Measurements from ENCODE around the gene PTTG1IP. TPM values are rescaled to one million over a fixed set of nuclear protein-coding genes. Genes with fewer than 3 reads are reported as not detected.
A peak's percentile ranks its signal among the peaks of the same experiment; 100 is the strongest.

The PTTG1IP gene
- total RNA-seq, 6 experiments from 2014 or later, result 54.3 to 195 (median 140) TPM

DNA sequence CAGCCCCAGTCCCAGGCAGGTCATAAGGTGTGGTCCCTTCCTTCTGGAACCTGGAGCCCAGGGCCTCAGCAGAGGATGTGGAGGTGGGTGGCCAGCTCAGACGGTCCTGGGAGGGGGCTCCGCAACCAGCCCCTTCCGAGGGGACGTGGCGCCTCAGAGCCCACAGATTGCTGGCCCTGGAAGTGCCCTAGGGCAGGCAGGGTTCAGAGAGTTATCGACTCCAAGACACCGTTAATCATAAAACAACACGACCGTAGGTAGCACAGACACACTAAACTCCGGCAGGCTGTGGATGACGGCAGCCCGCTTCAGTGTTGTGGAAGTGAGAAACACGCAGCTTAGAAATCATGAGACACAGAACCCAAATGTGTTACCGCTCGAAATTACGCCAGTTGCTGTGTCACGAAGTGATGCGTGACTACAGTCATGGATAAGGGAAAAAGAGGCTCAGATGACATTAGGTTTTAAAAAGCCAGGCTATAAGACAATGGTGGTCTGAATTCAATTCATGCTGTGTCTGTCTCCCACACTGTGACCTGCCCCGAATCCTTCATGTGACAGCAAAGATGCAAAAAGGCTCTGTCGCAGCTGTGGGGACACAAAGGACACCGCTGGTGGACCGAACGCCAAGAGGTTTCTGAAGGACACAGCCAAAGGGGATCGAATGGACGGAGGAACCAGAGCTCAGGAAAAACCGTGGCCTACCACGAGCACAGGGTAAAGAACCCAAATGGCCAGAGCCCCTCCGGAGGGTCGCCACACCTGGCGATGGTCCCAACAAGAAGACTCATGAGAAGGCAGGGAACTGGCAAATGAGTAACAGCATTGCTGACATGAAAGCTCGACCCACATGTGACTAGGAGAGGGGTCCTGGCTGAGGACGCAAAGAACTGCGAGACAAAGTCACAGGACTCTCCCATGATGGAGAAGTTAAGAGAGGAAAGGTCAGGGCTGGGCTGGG, 53.9 kb downstream of the PTTG1IP start:
- DNase-seq (no peak), ATAC-seq (no peak)
- no peak overlapping the region for H3K4me3 ChIP-seq
- no peak for TF ChIP-seq POLR2A (IDR thresholded peaks at IDR 0.05)
- TF ChIP-seq, protein P1, sequence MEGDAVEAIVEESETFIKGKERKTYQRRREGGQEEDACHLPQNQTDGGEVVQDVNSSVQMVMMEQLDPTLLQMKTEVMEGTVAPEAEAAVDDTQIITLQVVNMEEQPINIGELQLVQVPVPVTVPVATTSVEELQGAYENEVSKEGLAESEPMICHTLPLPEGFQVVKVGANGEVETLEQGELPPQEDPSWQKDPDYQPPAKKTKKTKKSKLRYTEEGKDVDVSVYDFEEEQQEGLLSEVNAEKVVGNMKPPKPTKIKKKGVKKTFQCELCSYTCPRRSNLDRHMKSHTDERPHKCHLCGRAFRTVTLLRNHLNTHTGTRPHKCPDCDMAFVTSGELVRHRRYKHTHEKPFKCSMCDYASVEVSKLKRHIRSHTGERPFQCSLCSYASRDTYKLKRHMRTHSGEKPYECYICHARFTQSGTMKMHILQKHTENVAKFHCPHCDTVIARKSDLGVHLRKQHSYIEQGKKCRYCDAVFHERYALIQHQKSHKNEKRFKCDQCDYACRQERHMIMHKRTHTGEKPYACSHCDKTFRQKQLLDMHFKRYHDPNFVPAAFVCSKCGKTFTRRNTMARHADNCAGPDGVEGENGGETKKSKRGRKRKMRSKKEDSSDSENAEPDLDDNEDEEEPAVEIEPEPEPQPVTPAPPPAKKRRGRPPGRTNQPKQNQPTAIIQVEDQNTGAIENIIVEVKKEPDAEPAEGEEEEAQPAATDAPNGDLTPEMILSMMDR (IDR thresholded peaks at IDR 0.05), result no peak
- intact Hi-C loops (cut with DNase I), result loop anchor here in 1 of 2 donors (10.0 kb wide), 1 partner anchor 115 kb away; no protein-coding TSS in a partner anchor
- no peaks in the 10 kb centered on the region for H3K36me3 ChIP-seq
- H3K27me3 ChIP-seq, result no peaks in the 10 kb centered on the region
- WGBS (ENCODE audit: insufficient coverage, low coverage, low lambda C conversion rate, missing lambda C conversion rate), result 96% methylated on average over 25 of the region's 33 CpGs
- H3K9me3 ChIP-seq, result peaks cover 0 to 3% (median 0%) of the 10 kb centered on the region in 4 donors
- H3K4me1 ChIP-seq, result peaks cover 0 to 8% (median 2%) of the 10 kb centered on the region in 4 donors
- no peak overlapping the region for H3K27ac ChIP-seq

DNA sequence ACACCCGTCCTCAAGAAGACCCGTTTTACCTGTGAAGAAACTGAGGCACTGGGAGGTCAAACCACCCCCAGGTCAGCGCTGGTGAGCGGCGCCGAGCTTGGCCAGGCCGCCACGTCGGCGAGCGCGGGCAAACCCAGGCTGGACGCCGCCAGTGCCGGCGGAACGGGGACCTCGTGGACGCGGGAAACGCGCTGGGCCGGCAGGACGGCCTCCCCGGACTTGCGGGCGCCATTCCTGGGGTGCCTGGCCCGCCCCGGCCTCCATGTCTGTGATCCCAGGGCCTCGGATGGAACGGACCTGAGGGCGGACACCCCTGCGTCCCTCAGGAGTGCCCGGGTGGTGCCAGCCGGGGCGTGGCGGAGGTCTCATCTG, 54.9 kb downstream of the PTTG1IP start:
- Histone ChIP-seq H3K9me3 (peaks cover 0 to 3% (median 0%) of the 10 kb centered on the region in 4 donors), H3K27ac (peak overlapping the region; percentile 59 to 78 (median 71)), H3K4me3 (peak overlapping the region; percentile 63 to 67 (median 65)), H3K4me1 (peaks cover 0 to 8% (median 2%) of the 10 kb centered on the region in 4 donors), H3K36me3 (peaks cover 0 to 2% (median 0%) of the 10 kb centered on the region in 4 donors), H3K27me3 (no peaks in the 10 kb centered on the region)
- WGBS (ENCODE audit: insufficient coverage, low coverage, low lambda C conversion rate, missing lambda C conversion rate), result 60% methylated on average over 1 of the region's 37 CpGs
- DNase-seq (no peak), ATAC-seq (no peak)
- intact Hi-C loops (cut with DNase I), result loop anchor here in 1 of 2 donors (10.0 kb wide), 1 partner anchor 116 kb away; no protein-coding TSS in a partner anchor
- no peak for TF ChIP-seq POLR2A (IDR thresholded peaks at IDR 0.05)
- TF ChIP-seq, protein P1 (IDR thresholded peaks at IDR 0.05), result no peak

DNA sequence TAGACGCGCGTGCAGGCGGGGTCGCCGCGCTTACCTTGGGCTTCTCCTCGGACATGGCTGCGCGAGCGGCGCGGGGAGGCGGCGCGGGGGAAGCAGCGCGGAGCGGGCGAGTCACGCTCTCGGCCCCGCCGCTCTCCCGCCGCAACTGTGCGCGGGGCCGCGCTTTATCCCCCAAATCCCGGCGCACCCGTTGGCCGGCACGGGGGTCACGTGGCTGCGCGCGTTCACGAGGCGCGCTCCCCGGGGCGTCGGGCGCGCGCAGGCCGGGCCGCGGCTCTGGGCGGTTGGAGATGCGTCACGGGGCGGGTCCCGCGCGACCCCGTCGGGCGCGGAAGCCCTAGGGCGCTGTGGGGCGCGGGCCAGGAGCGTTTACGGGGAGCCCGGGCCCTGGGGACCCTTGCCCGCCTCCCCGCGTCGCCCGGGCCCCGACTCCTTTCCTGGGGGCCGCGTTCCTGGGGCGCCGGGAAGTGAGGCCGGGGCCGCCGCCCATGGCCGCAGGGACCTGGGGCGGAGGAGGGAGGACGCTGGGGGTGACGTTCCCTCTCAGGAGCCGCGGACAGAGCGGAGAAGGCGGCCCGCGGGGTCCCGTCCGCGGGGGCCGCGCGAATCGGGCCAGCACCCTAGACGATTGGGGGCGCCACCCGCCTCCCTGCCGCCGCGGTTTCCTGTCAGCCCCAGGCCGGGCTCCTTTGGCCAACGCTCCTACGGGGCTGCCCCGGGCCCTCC, 55.4 kb downstream of the PTTG1IP start, which contains the start of gene SUMO3:
TSS of gene SUMO3 (minus strand) at position 149 of the 726 bp plus-strand sequence. CDS start at position 55, 94 bp downstream.
- peak; percentile 93 for TF ChIP-seq POLR2A (IDR thresholded peaks at IDR 0.05)
- TF ChIP-seq, protein P1 (IDR thresholded peaks at IDR 0.05), result no peak

DNA sequence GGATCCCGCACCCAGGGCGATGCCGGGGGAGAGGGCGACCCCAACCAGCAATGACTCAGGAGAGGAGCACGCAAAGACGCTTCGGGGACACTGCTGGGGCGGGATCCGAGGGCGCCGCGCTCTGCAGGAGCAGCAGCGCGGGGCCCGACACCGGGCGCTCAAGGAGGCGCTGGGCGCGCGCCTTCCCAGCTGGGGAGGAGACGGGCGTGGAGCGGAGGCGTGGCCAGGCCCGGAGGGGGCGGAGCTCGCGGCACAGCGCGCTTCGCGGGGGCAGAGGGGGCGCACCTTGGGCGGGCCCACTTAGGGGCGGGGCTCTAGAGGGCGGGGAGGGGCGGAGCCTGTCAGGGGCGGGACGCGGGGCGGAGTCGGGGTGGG, 56.0 kb downstream of the PTTG1IP start:
- DNase-seq (peak; percentile 95 to 96 (median 96)), ATAC-seq (peak; percentile 90 to 98 (median 96))
- peaks cover 0 to 2% (median under 1%) of the 10 kb centered on the region in 4 donors for H3K36me3 ChIP-seq
- peaks cover 0 to 1% (median 0%) of the 10 kb centered on the region in 4 donors for H3K9me3 ChIP-seq
- H3K4me3 ChIP-seq, result peak overlapping the region; percentile 63 to 67 (median 65)
- H3K27me3 ChIP-seq, result no peaks in the 10 kb centered on the region
- 0% methylated on average over 2 of the region's 43 CpGs for WGBS (ENCODE audit: insufficient coverage, low coverage, low lambda C conversion rate, missing lambda C conversion rate)
- TF ChIP-seq, protein P1 (IDR thresholded peaks at IDR 0.05), result no peak
- no peak for TF ChIP-seq POLR2A (IDR thresholded peaks at IDR 0.05)
- H3K27ac ChIP-seq, result peak overlapping the region in 1 of 3 donors; percentile 71
- H3K4me1 ChIP-seq, result peaks cover 0 to 8% (median 2%) of the 10 kb centered on the region in 4 donors
- intact Hi-C loops (cut with DNase I), result loop anchor here in 1 of 2 donors (10.0 kb wide), 1 partner anchor 117 kb away; no protein-coding TSS in a partner anchor

More for the DNA sequence above, 55.4 kb downstream of the PTTG1IP start, which contains the start of gene SUMO3:
- peaks cover 0 to 3% (median 0%) of the 10 kb centered on the region in 4 donors for H3K9me3 ChIP-seq
- H3K36me3 ChIP-seq, result peaks cover 0 to 2% (median 0%) of the 10 kb centered on the region in 4 donors
- H3K4me1 ChIP-seq, result peaks cover 0 to 8% (median 2%) of the 10 kb centered on the region in 4 donors
- no peaks in the 10 kb centered on the region for H3K27me3 ChIP-seq
- DNase-seq, result peak; percentile 81 to 85 (median 83)
- intact Hi-C loops (cut with DNase I), result loop anchor here in 1 of 2 donors (10.0 kb wide), 1 partner anchor 117 kb away; no protein-coding TSS in a partner anchor
- H3K4me3 ChIP-seq, result peak within 1 kb of the TSS; percentile 63 to 67 (median 65)
- no CpG with 5 or more reads among the region's 108 CpGs for WGBS (ENCODE audit: insufficient coverage, low coverage, low lambda C conversion rate, missing lambda C conversion rate)
- H3K27ac ChIP-seq, result peak within 1 kb of the TSS; percentile 59 to 78 (median 71)
- peak; percentile 60 to 82 (median 62) for ATAC-seq
